Testis (tissue), 2 donors: ENCODE measurements around the gene GSTT4.

Source experiments
- POLR2A ChIP-seq: fragments of 450-650 bp; IDR thresholded peaks from one replicate; pipeline ENCODE4 v1.6.1; 2017; ENCODE audit warnings: antibody characterized with exemption, mild to moderate bottlenecking, moderate library complexity
- TF ChIP-seq, protein P1 (sequence below), 3 experiments: fragments of 450-650 bp in 2 of 3; fragments of 200-600 bp in 1 of 3; sonication (generic) in 1 of 3; IDR thresholded peaks; one replicate each; pipeline ENCODE4 v1.5.1; 2016 to 2019; ENCODE audit warnings: antibody characterized with exemption in 3 of 3, mild to moderate bottlenecking in 2 of 3, moderate library complexity in 1 of 3

DNA sequence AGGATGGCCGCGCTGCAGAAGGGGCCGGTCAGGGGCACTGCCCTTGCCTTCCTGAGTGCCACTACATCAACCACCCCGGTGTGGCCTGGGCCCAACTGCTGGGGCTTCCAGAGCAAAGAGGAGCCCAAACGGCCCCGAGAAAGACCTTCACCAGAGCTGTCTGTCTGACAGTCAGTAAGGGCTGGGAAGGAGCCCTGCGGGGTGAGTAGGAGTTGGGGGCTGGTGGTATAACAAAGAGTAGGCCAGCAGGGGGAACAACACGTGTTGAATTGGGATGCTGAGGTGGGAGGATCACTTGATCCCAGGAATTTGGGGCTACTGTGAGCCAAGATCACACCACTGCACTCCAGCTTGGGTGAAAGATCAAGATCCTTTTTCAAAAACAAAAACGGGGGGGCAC lies 3.9 kb downstream of the GSTT4 start:
- no peak for TF ChIP-seq POLR2A
- TF ChIP-seq, protein P1, sequence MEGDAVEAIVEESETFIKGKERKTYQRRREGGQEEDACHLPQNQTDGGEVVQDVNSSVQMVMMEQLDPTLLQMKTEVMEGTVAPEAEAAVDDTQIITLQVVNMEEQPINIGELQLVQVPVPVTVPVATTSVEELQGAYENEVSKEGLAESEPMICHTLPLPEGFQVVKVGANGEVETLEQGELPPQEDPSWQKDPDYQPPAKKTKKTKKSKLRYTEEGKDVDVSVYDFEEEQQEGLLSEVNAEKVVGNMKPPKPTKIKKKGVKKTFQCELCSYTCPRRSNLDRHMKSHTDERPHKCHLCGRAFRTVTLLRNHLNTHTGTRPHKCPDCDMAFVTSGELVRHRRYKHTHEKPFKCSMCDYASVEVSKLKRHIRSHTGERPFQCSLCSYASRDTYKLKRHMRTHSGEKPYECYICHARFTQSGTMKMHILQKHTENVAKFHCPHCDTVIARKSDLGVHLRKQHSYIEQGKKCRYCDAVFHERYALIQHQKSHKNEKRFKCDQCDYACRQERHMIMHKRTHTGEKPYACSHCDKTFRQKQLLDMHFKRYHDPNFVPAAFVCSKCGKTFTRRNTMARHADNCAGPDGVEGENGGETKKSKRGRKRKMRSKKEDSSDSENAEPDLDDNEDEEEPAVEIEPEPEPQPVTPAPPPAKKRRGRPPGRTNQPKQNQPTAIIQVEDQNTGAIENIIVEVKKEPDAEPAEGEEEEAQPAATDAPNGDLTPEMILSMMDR (IDR thresholded peaks at IDR 0.05), result no peak
